Neural cell (in vitro differentiated cells): Measurements from ENCODE around the gene CYP4F22.

ENCODE experiments used
- EZH2 ChIP-seq: fragments of 200-600, 300-800 bp; shearing (Covaris generic), sonication (generic); IDR thresholded peaks from 2 replicates; pipeline ENCODE4 v1.6.1; 2014; ENCODE audit warnings: antibody characterized with exemption, low read length, borderline replicate concordance, mild to moderate bottlenecking; ENCODE audit not compliant: insufficient read depth, poor library complexity, severe bottlenecking
- MXI1 ChIP-seq: fragments of 450-650 bp; conservative IDR thresholded peaks from 2 replicates; pipeline ENCODE4 v1.6.1; 2014; ENCODE audit warnings: antibody characterized with exemption, mild to moderate bottlenecking; ENCODE audit not compliant: poor library complexity, severe bottlenecking
- REST ChIP-seq: IDR thresholded peaks from 2 replicates; pipeline ENCODE4 v1.6.1; 2012; ENCODE audit warnings: borderline replicate concordance
- SMC3 ChIP-seq: fragments of 450-650 bp; conservative IDR thresholded peaks from 2 replicates; pipeline ENCODE4 v1.6.1; 2014; ENCODE audit warnings: antibody characterized with exemption, mild to moderate bottlenecking, moderate library complexity; ENCODE audit not compliant: poor library complexity

GRCh38 chr19:15487038-15487437 is 21.3 kb upstream of the CYP4F22 start:
- TF ChIP-seq REST = no peak
- TF ChIP-seq EZH2 = no peak
- TF ChIP-seq MXI1 = no peak
- no peak for TF ChIP-seq SMC3
